ENCODE measurements around the gene RYR2. TPM values are rescaled to one million over a fixed set of nuclear protein-coding genes. Genes with fewer than 3 reads are reported as not detected.

The RYR2 gene
- total RNA-seq, 1 donor from 2014 or later, result 0.90 TPM

- Histone ChIP-seq H3K36me3 (no peaks in the 10 kb centered on the region), H2AFZ (replicated peaks) (peak overlapping the region; percentile 70), H3K4me3 (peak overlapping the region; percentile 71), H4K20me1 (ENCODE audit: low read depth) (peaks cover 16% of the 10 kb centered on the region), H3K79me2 (ENCODE audit: low read depth) (no peaks in the 10 kb centered on the region), H3K9me3 (ENCODE audit: low read depth) (no peaks in the 10 kb centered on the region), H3K27me3 (peaks cover 71% of the 10 kb centered on the region), H3K27ac (no peak overlapping the region), H3K4me2 (peak overlapping the region; percentile 100), H3K9ac (no peak overlapping the region), H3K4me1 (peaks cover 11% of the 10 kb centered on the region), H3F3A (ENCODE audit: low read depth) (peaks cover 10% of the 10 kb centered on the region)
- DNase-seq (ENCODE audit: low spot score), result peak; percentile 67
- H3K36me3 Mint-ChIP-seq, result peaks cover 2% of the 10 kb centered on the region
- H3K27ac Mint-ChIP-seq, result no peak overlapping the region
- H3K9me3 Mint-ChIP-seq, result no peaks in the 10 kb centered on the region
- peak; percentile 53 for TF ChIP-seq EZH2phosphoT487 (IDR thresholded peaks at IDR 0.05)
- peak; percentile 76 for TF ChIP-seq EZH2 (IDR thresholded peaks at IDR 0.05)
- no peak for TF ChIP-seq CTCF (IDR thresholded peaks at IDR 0.05)
- peak overlapping the region; percentile 82 for H3K4me3 Mint-ChIP-seq
- H3K4me1 Mint-ChIP-seq, result peaks cover 13% of the 10 kb centered on the region
- H3K27me3 Mint-ChIP-seq (ENCODE audit: insufficient read depth, low read depth), result peaks cover 37% of the 10 kb centered on the region
Observed at GRCh38 chr1:237042892-237043576, 1.1 kb downstream of the RYR2 start.

GRCh38 chr1:237043846-237044636 is 2.1 kb downstream of the RYR2 start:
- peaks cover 13% of the 10 kb centered on the region for H3K4me1 Mint-ChIP-seq
- Histone ChIP-seq H3K4me3 (peak overlapping the region; percentile 71), H3K36me3 (no peaks in the 10 kb centered on the region), H4K20me1 (ENCODE audit: low read depth) (peaks cover 16% of the 10 kb centered on the region), H3K9ac (no peak overlapping the region), H3K4me1 (peaks cover 11% of the 10 kb centered on the region), H3K9me3 (ENCODE audit: low read depth) (no peaks in the 10 kb centered on the region), H3K27me3 (peaks cover 71% of the 10 kb centered on the region), H3K4me2 (peak overlapping the region; percentile 100), H3K27ac (no peak overlapping the region), H3F3A (ENCODE audit: low read depth) (peaks cover 10% of the 10 kb centered on the region), H2AFZ (replicated peaks) (no peak overlapping the region), H3K79me2 (ENCODE audit: low read depth) (no peaks in the 10 kb centered on the region)
- peaks cover 37% of the 10 kb centered on the region for H3K27me3 Mint-ChIP-seq (ENCODE audit: insufficient read depth, low read depth)
- no peaks in the 10 kb centered on the region for H3K9me3 Mint-ChIP-seq
- H3K36me3 Mint-ChIP-seq, result peaks cover 2% of the 10 kb centered on the region
- no peak overlapping the region for H3K27ac Mint-ChIP-seq
- TF ChIP-seq CTCF (IDR thresholded peaks at IDR 0.05), result no peak
- TF ChIP-seq EZH2phosphoT487 (IDR thresholded peaks at IDR 0.05), result no peak
- TF ChIP-seq EZH2 (IDR thresholded peaks at IDR 0.05), result peak; percentile 18
- peak; percentile 38 for DNase-seq (ENCODE audit: low spot score)
- H3K4me3 Mint-ChIP-seq, result peak overlapping the region; percentile 82

GRCh38 chr1:237045278-237046016 is 3.5 kb downstream of the RYR2 start:
- H3K4me1 ChIP-seq, result peaks cover 18% of the 10 kb centered on the region
- Mint-ChIP-seq H3K4me3 (no peak overlapping the region), H3K9me3 (no peaks in the 10 kb centered on the region), H3K27ac (no peak overlapping the region), H3K36me3 (peaks cover 2% of the 10 kb centered on the region), H3K27me3 (ENCODE audit: insufficient read depth, low read depth) (peaks cover 39% of the 10 kb centered on the region), H3K4me1 (peaks cover 13% of the 10 kb centered on the region)
- H3K27ac ChIP-seq, result no peak overlapping the region
- H3K9me3 ChIP-seq (ENCODE audit: low read depth), result no peaks in the 10 kb centered on the region
- H3K4me3 ChIP-seq, result no peak overlapping the region
- no peaks in the 10 kb centered on the region for H3K79me2 ChIP-seq (ENCODE audit: low read depth)
- H3K36me3 ChIP-seq, result no peaks in the 10 kb centered on the region
- peaks cover 10% of the 10 kb centered on the region for H3F3A ChIP-seq (ENCODE audit: low read depth)
- H3K27me3 ChIP-seq, result peaks cover 64% of the 10 kb centered on the region
- H2AFZ ChIP-seq (replicated peaks), result no peak overlapping the region
- no peak overlapping the region for H3K4me2 ChIP-seq
- peak; percentile 33 for TF ChIP-seq CTCF (IDR thresholded peaks at IDR 0.05)
- no peak for TF ChIP-seq EZH2 (IDR thresholded peaks at IDR 0.05)
- H4K20me1 ChIP-seq (ENCODE audit: low read depth), result peaks cover 16% of the 10 kb centered on the region
- DNase-seq (ENCODE audit: low spot score), result peak; percentile 21
- no peak overlapping the region for H3K9ac ChIP-seq
